Neutrophil (primary cell): ENCODE measurements around the gene ARHGAP32.

Experiments
- H3K27ac ChIP-seq: fragments of 200-600 bp; sonication (generic); 2 replicates; pipeline ENCODE4 v1.5.1; 2016; ENCODE audit warnings: mild to moderate bottlenecking, moderate library complexity
- H3K27me3 ChIP-seq: fragments of 200-600 bp; sonication (generic); 2 replicates; pipeline ENCODE4 v1.6.0; 2016; ENCODE audit warnings: mild to moderate bottlenecking
- H3K36me3 ChIP-seq: fragments of 200-600 bp; sonication (generic); 2 replicates; pipeline ENCODE4 v1.5.1; 2017
- H3K4me1 ChIP-seq, 2 experiments: fragments of 200-600 bp in 1 of 2; sonication (generic) in 1 of 2; 1 replicate in 1 of 2; 2 replicates in 1 of 2; pipeline versions ENCODE4 v1.5.1 to v1.6.1; 2013 to 2016; ENCODE audit warnings: low read depth in 1 of 2, low read length in 1 of 2, mild to moderate bottlenecking in 1 of 2, moderate library complexity in 1 of 2; ENCODE audit not compliant: control insufficient read depth in 1 of 2, insufficient read depth in 1 of 2
- H3K4me3 ChIP-seq, 2 experiments: fragments of 200-600 bp in 1 of 2; sonication (generic) in 1 of 2; 1 replicate in 1 of 2; 2 replicates in 1 of 2; pipeline ENCODE4 v1.5.1; 2013 to 2016; ENCODE audit warnings: low read depth in 1 of 2, low read length in 1 of 2, mild to moderate bottlenecking in 1 of 2, moderate library complexity in 1 of 2
- H3K9me3 ChIP-seq: fragments of 200-600 bp; sonication (generic); 2 replicates; pipeline ENCODE4 v1.5.1; 2016
- TF ChIP-seq, protein P1 (sequence below): fragments of 200-600 bp; sonication (generic); IDR thresholded peaks from 2 replicates; pipeline ENCODE4 v1.5.1; 2016; ENCODE audit warnings: antibody characterized with exemption

ARHGAP32 gene

DNA sequence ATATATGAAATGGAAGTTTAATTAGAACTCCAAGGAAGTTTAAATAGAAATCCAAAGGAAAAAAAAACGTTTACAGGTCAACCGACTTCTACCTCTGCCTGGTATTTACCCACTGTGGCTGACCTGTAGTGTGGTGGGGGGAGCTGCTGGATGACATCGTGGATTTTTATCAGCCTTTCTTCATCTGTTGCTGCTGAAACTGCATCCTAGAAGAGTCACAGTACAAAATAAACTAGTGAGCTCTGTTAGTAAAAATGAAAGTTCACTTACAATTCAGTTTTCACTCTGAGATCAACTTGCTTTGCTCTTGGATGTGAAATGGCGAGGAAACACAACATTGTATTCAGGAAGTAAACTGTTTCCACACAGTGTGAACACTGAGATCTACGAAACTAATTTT is 206.2 kb downstream of the ARHGAP32 start:
- Histone ChIP-seq H3K4me1 (no peaks in the 10 kb centered on the region), H3K4me3 (no peak overlapping the region), H3K36me3 (no peaks in the 10 kb centered on the region), H3K9me3 (no peaks in the 10 kb centered on the region), H3K27ac (no peak overlapping the region), H3K27me3 (no peaks in the 10 kb centered on the region)
- TF ChIP-seq, protein P1, sequence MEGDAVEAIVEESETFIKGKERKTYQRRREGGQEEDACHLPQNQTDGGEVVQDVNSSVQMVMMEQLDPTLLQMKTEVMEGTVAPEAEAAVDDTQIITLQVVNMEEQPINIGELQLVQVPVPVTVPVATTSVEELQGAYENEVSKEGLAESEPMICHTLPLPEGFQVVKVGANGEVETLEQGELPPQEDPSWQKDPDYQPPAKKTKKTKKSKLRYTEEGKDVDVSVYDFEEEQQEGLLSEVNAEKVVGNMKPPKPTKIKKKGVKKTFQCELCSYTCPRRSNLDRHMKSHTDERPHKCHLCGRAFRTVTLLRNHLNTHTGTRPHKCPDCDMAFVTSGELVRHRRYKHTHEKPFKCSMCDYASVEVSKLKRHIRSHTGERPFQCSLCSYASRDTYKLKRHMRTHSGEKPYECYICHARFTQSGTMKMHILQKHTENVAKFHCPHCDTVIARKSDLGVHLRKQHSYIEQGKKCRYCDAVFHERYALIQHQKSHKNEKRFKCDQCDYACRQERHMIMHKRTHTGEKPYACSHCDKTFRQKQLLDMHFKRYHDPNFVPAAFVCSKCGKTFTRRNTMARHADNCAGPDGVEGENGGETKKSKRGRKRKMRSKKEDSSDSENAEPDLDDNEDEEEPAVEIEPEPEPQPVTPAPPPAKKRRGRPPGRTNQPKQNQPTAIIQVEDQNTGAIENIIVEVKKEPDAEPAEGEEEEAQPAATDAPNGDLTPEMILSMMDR: no peak

GRCh38 chr11:128983023-128983422 is 209.1 kb downstream of the ARHGAP32 start:
- Histone ChIP-seq H3K4me3 (no peak overlapping the region), H3K9me3 (no peaks in the 10 kb centered on the region), H3K27me3 (no peaks in the 10 kb centered on the region), H3K4me1 (no peaks in the 10 kb centered on the region), H3K27ac (no peak overlapping the region), H3K36me3 (no peaks in the 10 kb centered on the region)
- TF ChIP-seq, protein P1: no peak

DNA sequence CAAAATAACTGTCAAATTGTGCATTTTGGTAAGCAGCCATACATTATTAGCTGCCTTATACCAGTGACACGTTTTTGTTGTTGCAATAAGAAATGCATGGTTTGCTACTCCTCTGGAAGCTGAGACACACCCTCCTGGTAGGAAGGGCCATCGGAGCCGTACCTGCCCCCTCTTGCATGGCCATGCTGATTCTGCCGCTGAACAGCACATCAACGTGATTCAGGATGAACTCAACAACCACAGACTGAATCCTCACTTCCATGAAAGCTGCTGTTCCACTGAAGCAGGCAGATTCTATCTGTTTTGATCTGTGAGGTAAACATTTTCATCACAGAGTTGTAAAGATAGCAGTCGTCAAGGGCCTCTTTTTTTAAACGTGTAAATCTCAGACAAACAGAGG is 210.9 kb downstream of the ARHGAP32 start:
- Histone ChIP-seq H3K4me1 (no peaks in the 10 kb centered on the region), H3K27ac (no peak overlapping the region), H3K9me3 (no peaks in the 10 kb centered on the region), H3K4me3 (no peak overlapping the region), H3K36me3 (no peaks in the 10 kb centered on the region), H3K27me3 (no peaks in the 10 kb centered on the region)
- TF ChIP-seq, protein P1: no peak

DNA sequence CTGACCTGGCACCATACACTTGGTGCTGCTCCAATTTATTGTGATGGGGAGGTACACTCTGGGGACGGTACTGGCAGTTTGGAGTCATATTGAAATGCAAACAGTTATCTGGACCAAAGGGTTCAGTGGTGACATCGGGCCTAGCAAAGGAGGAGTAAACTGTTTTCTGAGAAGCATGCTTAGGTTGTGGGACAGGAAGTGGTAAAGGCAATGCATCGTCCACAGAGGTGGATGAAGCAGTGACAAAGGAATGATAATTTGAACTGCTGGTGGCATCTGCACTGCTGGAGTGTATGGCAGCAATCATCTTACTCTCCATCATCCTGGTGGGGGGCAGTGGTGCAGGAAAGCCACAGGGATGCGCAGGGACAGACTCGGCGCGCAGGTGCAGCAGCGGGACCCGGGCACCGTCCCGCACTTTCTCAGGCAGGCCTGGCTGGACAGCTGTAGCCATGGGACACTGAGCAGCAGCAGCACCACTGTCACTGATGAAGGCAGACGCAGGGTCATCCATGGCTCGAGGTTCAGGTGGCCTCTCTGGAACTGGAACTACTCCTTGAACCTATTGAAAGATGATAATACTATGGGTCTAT is 221.4 kb downstream of the ARHGAP32 start:
- no peaks in the 10 kb centered on the region for H3K4me1 ChIP-seq
- no peaks in the 10 kb centered on the region for H3K9me3 ChIP-seq
- no peak overlapping the region for H3K4me3 ChIP-seq
- H3K36me3 ChIP-seq: no peaks in the 10 kb centered on the region
- no peaks in the 10 kb centered on the region for H3K27me3 ChIP-seq
- no peak overlapping the region for H3K27ac ChIP-seq
- TF ChIP-seq, protein P1: no peak

DNA sequence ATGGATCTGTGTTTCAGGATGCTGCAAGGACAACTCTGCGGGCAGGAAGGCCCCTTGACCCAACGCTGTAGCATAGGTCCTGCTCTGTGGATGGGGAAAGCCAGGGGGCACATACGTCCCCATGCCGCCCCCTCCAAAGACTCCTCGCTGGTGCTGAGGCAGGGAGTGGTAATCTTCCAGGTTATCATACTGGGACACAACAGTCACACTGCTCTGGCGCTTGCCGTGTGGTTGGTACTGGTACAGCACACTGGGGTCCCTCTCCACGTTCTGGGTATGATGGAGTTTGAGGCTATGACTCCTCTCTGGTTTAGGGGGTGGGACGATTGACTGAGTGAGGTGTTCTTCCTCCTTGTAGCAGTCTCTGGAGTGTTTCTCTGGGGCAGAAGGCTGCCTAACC is 223.2 kb downstream of the ARHGAP32 start:
- H3K27me3 ChIP-seq: no peaks in the 10 kb centered on the region
- no peak overlapping the region for H3K27ac ChIP-seq
- H3K4me1 ChIP-seq: no peaks in the 10 kb centered on the region
- no peaks in the 10 kb centered on the region for H3K36me3 ChIP-seq
- TF ChIP-seq, protein P1: no peak
- no peak overlapping the region for H3K4me3 ChIP-seq
- no peaks in the 10 kb centered on the region for H3K9me3 ChIP-seq

GRCh38 chr11:128967578-128967977 is 224.5 kb downstream of the ARHGAP32 start:
- H3K4me3 ChIP-seq: no peak overlapping the region
- no peaks in the 10 kb centered on the region for H3K9me3 ChIP-seq
- H3K27ac ChIP-seq: no peak overlapping the region
- no peaks in the 10 kb centered on the region for H3K4me1 ChIP-seq
- no peaks in the 10 kb centered on the region for H3K36me3 ChIP-seq
- H3K27me3 ChIP-seq: no peaks in the 10 kb centered on the region
- TF ChIP-seq, protein P1: no peak
